DMS114 treated with DMSO at 0.1 percent for 48 hours (cell line): ENCODE measurements around the gene ZNHIT2.
"Not testable (repeated sequence)": the region's sequence is repeated elsewhere in the genome, so short reads cannot be mapped to it uniquely, and the experiment has no call there.

Experiments
- DNase-seq: peaks from one replicate; lab custom pipeline; 2025; ENCODE audit not compliant: unreplicated experiment; lab: John Stamatoyannopoulos, UW

The ZNHIT2 gene

GRCh38 chr11:65117206-65118096, at the start of gene ZNHIT2:
Gene ZNHIT2, minus strand, starts transcription at chr11:65117701. Its CDS starts 48 bp downstream, at chr11:65117653.
- DNase-seq: peak; percentile 96

DNA sequence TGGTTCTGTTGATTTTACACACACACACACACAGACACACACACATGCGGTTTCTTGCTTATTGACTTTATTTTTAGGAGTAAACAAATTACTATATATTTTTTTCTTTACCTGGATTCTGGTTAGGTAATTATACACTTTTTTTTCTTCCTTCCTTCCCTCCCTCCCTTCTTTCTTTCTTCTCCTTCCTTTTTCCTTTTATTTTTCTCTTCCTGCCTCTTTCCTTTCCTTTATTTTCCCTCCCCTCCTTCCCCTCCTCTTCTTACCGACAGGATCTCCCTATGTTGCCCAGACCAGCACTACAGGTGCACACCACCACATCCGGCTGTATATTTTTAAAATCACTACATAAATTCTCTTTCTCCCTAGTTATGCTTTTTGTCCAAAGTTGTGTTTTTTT, 49.4 kb upstream of the ZNHIT2 start:
- no peak for DNase-seq

DNA sequence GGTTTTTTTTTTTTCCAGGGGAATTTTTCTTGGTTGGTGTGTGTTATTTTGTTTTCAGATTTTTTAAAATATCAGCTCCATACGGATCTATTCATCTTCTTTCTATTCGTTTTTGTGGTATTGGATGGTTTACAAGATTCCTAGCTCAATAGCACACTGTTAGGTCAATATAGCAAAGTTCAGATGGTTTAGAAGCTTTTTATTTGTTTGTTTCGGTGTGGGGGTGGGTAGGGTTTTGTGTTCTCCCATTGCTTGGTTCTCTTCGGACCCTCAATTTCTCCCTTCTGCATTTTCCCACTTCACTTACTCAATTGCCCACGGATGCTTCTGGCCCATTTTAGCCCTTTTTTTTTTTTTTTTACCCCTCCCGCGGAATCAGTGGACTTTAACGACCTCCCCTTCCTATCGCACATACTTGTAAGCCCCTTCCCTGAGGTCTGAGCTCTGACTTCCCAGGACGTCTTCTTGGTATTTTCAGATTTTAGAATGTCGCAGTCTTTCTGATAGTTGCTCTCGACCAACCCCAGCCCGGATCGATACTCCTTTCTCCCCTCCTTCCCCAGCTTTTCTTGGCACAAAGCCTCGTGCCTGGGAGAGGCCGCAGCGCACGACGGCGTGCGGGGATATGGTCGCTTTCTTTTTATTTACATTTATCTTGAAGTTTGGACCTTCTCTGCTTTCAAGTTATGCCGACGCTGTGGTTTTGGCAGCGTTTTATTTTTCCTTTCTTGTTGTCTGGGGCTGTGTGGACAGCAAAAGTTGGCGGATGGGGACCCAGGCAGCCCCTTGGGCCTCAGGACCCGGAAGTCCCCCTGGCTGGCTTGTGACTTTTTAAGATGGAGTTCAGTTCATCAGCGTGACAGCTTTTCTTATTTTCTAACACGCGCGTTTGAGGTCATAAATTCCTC, 48.2 kb upstream of the ZNHIT2 start:
- no peak for DNase-seq

DNA sequence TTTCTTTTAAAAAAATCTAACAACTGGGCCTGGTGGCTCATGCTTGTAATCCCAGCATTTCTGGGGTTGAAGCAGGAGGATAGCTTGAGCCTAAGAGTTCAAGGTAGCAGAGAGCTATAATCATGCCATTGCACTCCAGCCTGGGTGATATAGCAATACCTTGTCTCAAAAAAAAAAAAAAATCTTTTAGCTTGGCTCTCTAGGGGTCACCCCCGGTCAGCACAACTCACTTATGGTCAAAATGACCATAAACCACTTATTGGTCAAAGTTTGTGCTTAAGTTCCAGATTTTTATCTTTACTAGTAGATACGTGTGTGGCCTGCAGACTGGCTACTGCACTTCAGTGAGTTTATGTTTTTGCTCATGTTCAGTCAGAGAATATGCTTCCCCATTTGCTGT, 46.2 kb upstream of the ZNHIT2 start:
- DNase-seq: no peak

DNA sequence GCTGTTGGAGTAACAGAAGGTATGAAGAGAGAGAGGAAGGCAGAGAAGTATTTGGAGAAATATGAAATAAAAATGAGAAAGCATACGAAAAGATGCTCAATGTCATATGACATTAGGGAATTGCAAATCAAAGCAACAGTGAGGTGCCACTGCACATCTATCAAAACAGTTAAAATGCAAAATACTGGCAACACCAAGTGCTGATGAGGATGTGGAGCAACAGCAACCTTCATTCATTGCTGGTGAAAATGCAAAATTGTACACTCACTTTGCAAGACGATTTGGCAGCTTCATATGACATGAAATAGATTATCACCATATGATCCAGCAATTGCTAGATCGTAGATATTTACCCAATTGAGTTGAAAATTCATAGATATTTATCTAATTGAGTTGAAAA, 43.1 kb upstream of the ZNHIT2 start:
- no peak for DNase-seq

- DNase-seq: no peak
Measured at GRCh38 chr11:65159012-65159411, 41.5 kb upstream of the ZNHIT2 start.

GRCh38 chr11:65157336-65157735, 39.8 kb upstream of the ZNHIT2 start:
- no peak for DNase-seq

DNA sequence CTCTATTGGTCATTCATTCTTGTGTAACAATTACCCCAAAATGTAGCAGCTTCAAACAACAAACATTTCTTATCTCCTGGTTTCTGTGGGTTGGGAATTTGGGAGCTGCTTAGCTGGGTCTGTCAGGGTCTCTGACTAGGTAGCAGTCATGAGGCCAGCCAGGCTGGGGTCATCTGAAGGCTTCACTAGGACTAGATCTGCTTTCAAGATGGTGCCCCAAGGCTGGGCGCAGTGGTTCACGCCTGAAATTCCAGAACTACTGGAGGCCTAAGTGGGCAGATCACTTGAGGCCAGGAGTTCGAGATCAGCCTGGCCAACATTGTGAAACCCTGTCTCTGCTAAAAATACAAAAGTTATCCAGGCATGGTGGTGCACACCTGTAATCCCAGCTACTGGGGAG, 39.4 kb upstream of the ZNHIT2 start:
- no peak for DNase-seq

DNA sequence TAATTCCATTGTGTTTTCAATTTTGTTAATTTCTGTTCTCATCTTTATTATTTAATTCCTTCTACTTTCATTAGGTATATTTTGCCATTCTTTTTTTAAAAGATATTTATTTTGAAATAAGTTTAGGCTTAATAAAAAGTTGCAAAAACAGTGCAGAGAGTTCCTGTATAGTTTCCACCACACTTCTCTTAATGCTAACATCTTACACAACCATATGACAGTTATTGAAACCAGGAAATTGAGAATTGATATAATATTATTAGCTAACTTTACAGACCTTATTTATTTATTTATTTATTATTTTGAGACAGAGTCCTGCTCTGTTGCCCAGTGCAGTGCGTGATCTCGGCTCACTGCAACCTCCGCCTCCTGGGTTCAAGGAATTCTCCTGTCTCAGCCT, 38.8 kb upstream of the ZNHIT2 start:
- no peak for DNase-seq

DNA sequence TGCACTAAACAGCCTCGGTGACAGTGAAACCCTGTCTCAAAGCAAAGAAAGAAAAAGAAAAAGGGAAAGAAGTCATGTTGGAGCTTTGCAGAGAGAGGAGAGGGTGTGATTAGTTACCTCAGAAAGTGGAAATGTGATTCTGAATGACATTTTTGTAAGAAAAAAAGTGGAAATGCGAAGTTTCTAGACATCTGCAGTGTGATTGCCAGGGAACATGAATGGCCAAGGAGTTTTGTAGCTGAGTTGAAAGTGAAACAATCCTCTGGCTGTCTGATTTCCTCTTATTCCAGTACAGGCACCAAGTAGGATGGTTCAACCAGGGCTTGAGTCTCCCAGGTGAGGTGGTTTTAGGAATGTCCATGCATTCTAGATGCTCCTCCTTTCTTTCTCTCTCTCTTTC, 34.6 kb upstream of the ZNHIT2 start:
- no peak for DNase-seq

- no peak for DNase-seq
Measured at GRCh38 chr11:65151331-65151899, 33.9 kb upstream of the ZNHIT2 start.

DNA sequence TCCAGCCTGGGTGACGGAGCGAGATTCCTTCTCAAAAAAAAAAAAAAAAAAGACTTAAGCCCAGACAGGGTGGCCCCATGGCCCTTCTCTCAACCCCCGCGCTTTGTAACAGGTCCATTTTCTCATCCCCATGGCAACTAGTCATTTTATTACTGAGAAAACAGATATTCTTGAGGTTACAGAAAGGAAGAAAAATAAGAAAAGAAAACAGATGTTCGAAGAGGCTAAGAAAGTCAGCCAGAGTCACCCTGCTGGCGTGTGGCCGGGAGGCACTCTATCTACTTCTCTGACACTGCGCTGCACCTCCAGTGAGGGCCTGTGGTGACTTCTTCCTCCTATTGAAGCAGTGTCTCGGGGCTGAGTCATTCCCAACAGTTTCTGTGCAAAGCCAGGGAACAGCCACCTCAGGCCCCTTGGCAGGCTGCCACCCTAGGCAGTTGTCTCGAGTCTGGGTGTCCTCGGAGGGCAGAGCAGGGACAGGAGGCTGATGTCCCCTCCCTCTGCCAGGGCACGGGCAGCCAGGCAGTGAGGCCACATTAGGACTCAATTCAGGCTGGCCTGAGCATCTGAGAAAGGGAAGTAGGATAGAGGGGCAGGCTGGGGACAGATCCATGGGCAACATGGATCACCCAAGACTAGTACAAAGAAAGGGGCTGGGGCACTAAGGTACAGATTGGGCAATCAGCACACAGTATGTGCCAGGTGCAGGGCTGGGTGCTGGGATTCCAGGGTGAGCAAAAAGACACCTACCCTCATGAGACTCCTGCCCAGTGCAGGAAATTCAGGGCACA, 33.2 kb upstream of the ZNHIT2 start:
- DNase-seq: no peak

DNA sequence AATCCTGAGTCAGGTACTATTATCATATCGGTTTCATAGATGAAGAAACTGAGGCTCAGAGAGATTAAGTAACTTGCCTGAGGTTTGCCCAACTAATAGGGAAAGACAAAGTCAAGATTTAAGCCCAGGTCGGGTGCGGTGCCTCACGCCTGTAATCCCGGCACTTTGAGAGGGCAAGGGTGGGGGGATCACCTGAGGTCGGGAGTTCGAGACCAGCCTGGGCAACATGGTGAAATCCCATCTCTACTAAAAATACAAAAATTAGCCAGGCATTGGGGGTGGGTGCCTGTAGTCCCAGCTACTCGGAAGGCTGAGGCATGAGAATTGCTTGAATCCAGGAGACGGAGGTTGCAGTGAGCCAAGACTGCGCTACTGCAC, 32.6 kb upstream of the ZNHIT2 start:
- not testable (repeated sequence) for DNase-seq

GRCh38 chr11:65148657-65149056, 31.2 kb upstream of the ZNHIT2 start:
- DNase-seq: no peak

DNA sequence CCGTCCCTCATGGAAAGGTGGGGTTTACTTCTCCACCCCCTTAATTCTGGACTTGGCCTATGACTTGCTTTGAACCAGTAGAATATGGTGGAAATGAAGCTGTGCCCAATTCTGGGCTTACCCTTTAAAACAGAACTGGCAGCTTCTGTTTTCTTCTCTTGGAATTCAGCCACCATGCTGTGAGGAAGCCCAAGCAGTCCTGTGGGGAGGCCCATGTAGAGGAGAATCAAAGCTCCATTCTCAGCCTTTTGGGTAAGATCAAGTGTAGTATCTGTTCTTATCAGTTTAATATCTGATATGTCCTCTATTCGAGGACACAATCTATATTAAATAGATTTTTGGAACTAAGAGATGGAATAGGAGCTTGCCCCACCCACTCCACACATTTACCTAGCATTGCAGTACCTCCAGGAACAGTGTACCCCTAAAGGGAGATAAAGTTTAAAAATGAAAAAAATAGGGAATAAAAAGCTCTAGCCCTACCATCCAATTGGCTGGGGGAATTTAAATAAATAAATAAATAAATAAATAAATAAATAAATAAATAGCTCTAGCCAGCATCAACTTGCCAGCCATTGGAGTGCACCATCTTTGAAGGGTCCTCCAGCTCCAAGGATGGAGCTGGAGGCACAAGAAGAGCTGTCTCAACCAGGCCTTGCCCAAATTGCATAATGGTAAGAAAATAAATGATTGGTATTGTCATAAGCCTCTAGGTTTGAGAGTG, 30.0 kb upstream of the ZNHIT2 start:
- no peak for DNase-seq

- no peak for DNase-seq
Measured at GRCh38 chr11:65141896-65142494, 24.5 kb upstream of the ZNHIT2 start.

DNA sequence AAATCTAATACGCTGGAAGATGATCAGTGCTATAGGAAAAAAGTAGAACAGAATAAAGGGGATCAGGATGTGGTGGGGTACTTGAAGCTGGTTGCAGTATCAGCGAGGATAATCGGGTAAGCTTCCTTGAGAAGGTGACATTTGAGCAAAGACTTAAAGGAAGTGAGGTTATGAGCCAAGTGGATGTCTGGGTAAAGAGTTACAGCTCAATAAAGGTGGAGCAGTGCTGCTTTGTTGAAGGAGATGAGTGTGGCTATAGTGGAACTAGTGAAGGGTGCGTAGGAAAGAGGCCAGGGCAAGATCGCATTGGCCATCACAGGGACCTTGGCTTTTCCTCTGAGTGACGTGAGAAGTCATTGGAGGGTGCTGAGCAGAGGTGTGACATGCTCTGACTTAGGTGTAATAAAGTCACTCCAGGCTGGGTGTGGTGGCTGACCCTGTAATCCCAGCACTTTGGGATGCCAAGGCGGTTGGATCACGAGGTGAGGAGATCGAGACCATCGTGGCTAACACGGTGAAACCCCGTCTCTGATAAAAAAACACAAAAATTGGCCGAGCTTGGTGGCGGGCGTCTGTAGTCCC, 19.1 kb upstream of the ZNHIT2 start:
- no peak for DNase-seq

GRCh38 chr11:65135633-65136145, 18.2 kb upstream of the ZNHIT2 start:
- DNase-seq: no peak

DNA sequence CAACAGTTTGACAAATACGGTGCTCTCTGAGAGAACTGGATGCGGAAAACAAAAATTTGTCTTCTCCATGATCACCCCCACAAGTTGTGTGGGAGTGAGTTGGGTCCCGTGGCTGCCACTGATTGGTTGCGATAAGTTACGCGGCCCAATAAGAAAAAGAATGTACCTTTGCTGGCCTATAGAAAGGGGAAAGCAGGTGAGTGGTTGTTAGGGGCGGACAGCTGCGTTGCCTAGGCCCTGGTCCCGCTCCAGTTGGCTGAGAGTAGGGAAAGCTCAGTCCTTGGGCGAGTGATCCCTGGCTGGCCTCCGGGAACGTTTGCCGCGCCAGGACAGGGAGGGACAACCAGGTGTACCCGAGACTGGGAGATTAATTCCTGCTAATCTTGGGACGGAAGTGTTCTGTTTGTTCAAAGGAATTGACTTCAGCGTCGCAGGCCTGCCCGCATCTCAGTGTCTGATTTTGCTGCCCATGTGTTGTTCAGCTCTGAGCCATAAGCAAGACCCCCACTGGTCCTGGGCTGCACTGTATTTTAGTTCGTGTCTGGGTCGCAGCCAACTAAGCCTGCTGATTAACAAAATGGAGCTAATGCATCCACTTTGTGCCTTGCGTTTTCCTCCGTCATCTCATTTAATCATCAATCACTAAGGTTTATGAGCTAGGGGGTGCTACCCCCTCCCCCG, 17.6 kb upstream of the ZNHIT2 start:
- peak; percentile 98 for DNase-seq
